Activated B cell treated with CpG ODN at 0.5 μM for 24 hours (primary cell): ENCODE data around the gene COA7. TPM values are rescaled to one million over a fixed set of nuclear protein-coding genes. Genes with fewer than 3 reads are reported as not detected.

ENCODE experiments used
- ATAC-seq: fragments of 200-7000 bp; cut with Tn5 transposase; one replicate; pipeline ENCODE4 v1.10.0; 2021; ENCODE audit warnings: low read depth, mild to moderate bottlenecking, moderate library complexity
- CTCF ChIA-PET: fragments of 350-600 bp; sonication (Branson Sonifier 250); formaldehyde crosslinking; loops from one replicate; lab custom pipeline; 2021; ENCODE audit warnings: antibody characterized with exemption; lab: Charles Lee
- POLR2A ChIA-PET: fragments of 350-600 bp; sonication (Branson Sonifier 250); formaldehyde crosslinking; loops from one replicate; lab custom pipeline; 2021; ENCODE audit warnings: antibody characterized with exemption; lab: Charles Lee
- DNase-seq: peaks from one replicate; pipeline ENCODE4 v3.0.0; 2022
- H3K27ac Mint-ChIP-seq: one replicate; pipeline ENCODE4 v1.8.0; 2020; ENCODE audit warnings: mixed read lengths
- H3K27me3 Mint-ChIP-seq: one replicate; pipeline ENCODE4 v1.8.0; 2021; ENCODE audit warnings: mixed read lengths
- H3K36me3 Mint-ChIP-seq: one replicate; pipeline ENCODE4 v1.8.0; 2021; ENCODE audit warnings: low read depth, mixed read lengths
- H3K4me1 Mint-ChIP-seq: one replicate; pipeline ENCODE4 v1.8.0; 2021; ENCODE audit warnings: mixed read lengths
- H3K4me3 Mint-ChIP-seq: one replicate; pipeline ENCODE4 v1.8.0; 2020; ENCODE audit warnings: mild to moderate bottlenecking, mixed read lengths
- H3K9me3 Mint-ChIP-seq: one replicate; pipeline ENCODE4 v1.8.0; 2020; ENCODE audit warnings: mixed read lengths
- CTCF ChIP-seq: fragments of 200-600 bp; IDR thresholded peaks from one replicate; pipeline ENCODE4 v1.8.0; 2022; ENCODE audit warnings: antibody characterized with exemption, mild to moderate bottlenecking
- intact Hi-C: fragments of 100-400 bp; cut with micrococcal nuclease; formaldehyde crosslinking; loops from one replicate; pipeline ENCODE4 v1.15.1; 2024
- total RNA-seq: library from RNA; stranded (reverse); gene quantifications from 2 replicates; pipeline ENCODE4 v1.2.3, GENCODE V29; 2022

COA7 gene
- total RNA-seq, 1 donor from 2014 or later, result 23.6 TPM

- Mint-ChIP-seq H3K27ac (no peak overlapping the region), H3K27me3 (no peaks in the 10 kb centered on the region), H3K36me3 (peaks cover 7% of the 10 kb centered on the region), H3K4me1 (peaks cover 37% of the 10 kb centered on the region), H3K9me3 (no peaks in the 10 kb centered on the region), H3K4me3 (peak overlapping the region; percentile 38)
- ATAC-seq, result no peak
- no peak for TF ChIP-seq CTCF
- DNase-seq, result no peak
- CTCF ChIA-PET, result interaction anchor here (0.9 kb wide), 1 partner anchor 20 kb away, joined by 3 read pairs; no protein-coding TSS in a partner anchor
- POLR2A ChIA-PET, result interaction anchor here (0.6 to 3.7 kb wide), 3 partner anchors 24 to 27 kb away, joined by 3 to 39 read pairs (median 3); no protein-coding TSS in a partner anchor
- intact Hi-C loops, result loop anchor here (2.0 to 5.0 kb wide), 3 partner anchors 323 to 1159 kb away; partner anchors contain the start of genes ORC1, PRPF38A and YIPF1
These were observed 30.0 kb upstream of the COA7 start for GRCh38 chr1:52727956-52728656.

- POLR2A ChIA-PET, result interaction anchor here (1.0 to 3.7 kb wide), 3 partner anchors 15 to 29 kb away, joined by 3 to 39 read pairs (median 4); partner anchors contain the start of gene COA7
- Mint-ChIP-seq H3K9me3 (no peaks in the 10 kb centered on the region), H3K4me1 (peaks cover 37% of the 10 kb centered on the region), H3K36me3 (peaks cover 7% of the 10 kb centered on the region), H3K4me3 (peak overlapping the region; percentile 91), H3K27ac (peak overlapping the region; percentile 85), H3K27me3 (no peaks in the 10 kb centered on the region)
- intact Hi-C loops, result loop anchor here (2.0 to 5.0 kb wide), 3 partner anchors 322 to 1160 kb away; partner anchors contain the start of genes ORC1, PRPF38A and YIPF1
- no peak for TF ChIP-seq CTCF
- DNase-seq, result no peak
- ATAC-seq, result no peak
- CTCF ChIA-PET, result interaction anchor here (0.9 to 1.9 kb wide), 2 partner anchors 21 to 24 kb away, joined by 3 to 6 read pairs; no protein-coding TSS in a partner anchor
These were observed 29.0 kb upstream of the COA7 start for GRCh38 chr1:52727114-52727586.

GRCh38 chr1:52726265-52727113, 28.3 kb upstream of the COA7 start, which contains the start of gene ZYG11B:
Gene ZYG11B, plus strand, starts transcription at chr1:52726453. Its CDS starts 201 bp downstream, at chr1:52726654.
- ChIA-PET CTCF (interaction anchor here (0.9 to 1.9 kb wide), 3 partner anchors 22 to 25 kb away, joined by 3 to 6 read pairs (median 4); no protein-coding TSS in a partner anchor), POLR2A (interaction anchor here (0.8 to 3.7 kb wide), 6 partner anchors 14 to 173 kb away, joined by 3 to 39 read pairs (median 4); partner anchors contain the start of genes COA7, TUT4 and ZYG11A)
- DNase-seq, result peak; percentile 90
- Mint-ChIP-seq H3K27me3 (no peaks in the 10 kb centered on the region), H3K4me3 (peak within 1 kb of the TSS; percentile 91), H3K9me3 (no peaks in the 10 kb centered on the region), H3K27ac (peak within 1 kb of the TSS; percentile 85), H3K4me1 (peaks cover 35% of the 10 kb centered on the region), H3K36me3 (peaks cover 2% of the 10 kb centered on the region)
- peak; percentile 94 for ATAC-seq
- intact Hi-C loops, result loop anchor here (1.0 to 5.0 kb wide), 8 partner anchors 23 to 1161 kb away; partner anchors contain the start of genes BTF3L4, COA7, CPT2 and ORC1
- TF ChIP-seq CTCF, result no peak

GRCh38 chr1:52725903-52726264, 27.7 kb upstream of the COA7 start:
- CTCF ChIA-PET, result interaction anchor here (1.0 to 1.9 kb wide), 3 partner anchors 23 to 27 kb away, joined by 4 to 6 read pairs (median 4); no protein-coding TSS in a partner anchor
- ATAC-seq, result peak; percentile 5
- no peaks in the 10 kb centered on the region for H3K9me3 Mint-ChIP-seq

More at GRCh38 chr1:52725903-52726264, 27.7 kb upstream of the COA7 start:
- peak overlapping the region; percentile 83 for H3K4me3 Mint-ChIP-seq
- no peak for DNase-seq
- peaks cover 2% of the 10 kb centered on the region for H3K36me3 Mint-ChIP-seq
- POLR2A ChIA-PET, result interaction anchor here (0.7 to 3.7 kb wide), 9 partner anchors 10 to 325 kb away, joined by 3 to 39 read pairs (median 4); partner anchors contain the start of genes TUT4 and ZYG11A
- peak overlapping the region; percentile 80 for H3K27ac Mint-ChIP-seq
- peaks cover 35% of the 10 kb centered on the region for H3K4me1 Mint-ChIP-seq
- TF ChIP-seq CTCF, result no peak
- intact Hi-C loops, result loop anchor here (1.0 to 5.0 kb wide), 8 partner anchors 23 to 1161 kb away; partner anchors contain the start of genes BTF3L4, COA7, CPT2 and ORC1
- no peaks in the 10 kb centered on the region for H3K27me3 Mint-ChIP-seq
